GM11168 (cell line): Measurements from ENCODE around the gene C1QL2.

Experiments
- in situ Hi-C: fragments of 300-500 bp; cut with MboI; formaldehyde crosslinking; loops from one replicate; pipeline ENCODE4 v1.12.0; 2022; ENCODE audit warnings: low sequenced_read_pairs; ENCODE audit not compliant: unreplicated experiment

C1QL2 gene

DNA sequence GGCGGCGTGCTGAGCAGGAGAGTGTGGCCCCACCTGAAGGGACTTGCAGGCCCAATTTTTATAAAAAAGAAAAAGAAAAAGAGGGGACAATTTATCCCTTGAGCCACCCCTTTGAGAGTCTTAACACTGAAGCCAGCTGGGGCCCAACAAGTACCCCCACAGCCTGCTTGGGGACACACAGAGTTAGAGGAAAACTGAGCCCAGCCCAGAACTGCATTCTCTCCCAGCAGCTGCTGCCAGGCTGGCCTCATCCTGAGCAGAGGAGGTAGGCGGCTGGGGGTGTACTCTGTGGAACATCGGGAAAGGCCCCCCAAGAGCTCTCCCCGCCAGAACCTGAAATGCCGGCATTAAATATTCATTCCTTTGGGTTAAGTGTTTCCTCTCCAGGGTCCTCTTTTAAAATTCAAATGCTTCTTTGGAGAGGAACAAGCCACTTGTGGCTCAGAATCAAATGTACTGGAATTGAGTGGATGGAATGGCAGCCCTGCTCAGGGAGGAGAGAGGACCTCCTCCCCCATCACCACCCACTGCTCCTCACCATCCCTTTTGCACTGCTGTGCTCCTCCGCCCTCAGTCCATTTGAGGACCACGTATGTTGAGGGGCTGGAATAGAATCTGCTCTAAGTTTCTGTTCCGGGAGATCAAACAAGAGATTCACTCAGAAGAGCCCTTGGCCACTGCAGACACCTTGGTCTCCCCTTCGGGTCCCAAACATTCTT, 45.6 kb downstream of the C1QL2 start:
- in situ Hi-C loops = no loop called here

DNA sequence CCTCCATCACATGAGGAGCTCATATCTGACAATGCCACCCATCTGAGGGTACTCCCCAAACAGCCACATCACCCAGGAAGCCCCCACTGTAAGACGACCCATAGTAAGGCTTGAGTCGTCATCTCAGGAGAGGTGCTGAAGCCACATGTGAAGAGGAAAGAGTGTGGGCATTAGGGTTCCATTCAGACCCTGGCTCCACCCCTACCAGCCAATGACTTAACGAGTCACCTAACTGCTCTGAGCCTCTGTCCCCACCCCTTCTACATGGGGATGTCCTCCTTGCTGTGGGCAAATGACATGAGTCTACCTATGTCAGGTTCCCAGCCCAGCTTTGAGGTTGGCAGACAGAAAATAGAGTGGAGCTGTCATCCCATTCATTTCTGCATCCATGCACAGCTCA, 46.3 kb downstream of the C1QL2 start:
- in situ Hi-C loops = no loop called here

DNA sequence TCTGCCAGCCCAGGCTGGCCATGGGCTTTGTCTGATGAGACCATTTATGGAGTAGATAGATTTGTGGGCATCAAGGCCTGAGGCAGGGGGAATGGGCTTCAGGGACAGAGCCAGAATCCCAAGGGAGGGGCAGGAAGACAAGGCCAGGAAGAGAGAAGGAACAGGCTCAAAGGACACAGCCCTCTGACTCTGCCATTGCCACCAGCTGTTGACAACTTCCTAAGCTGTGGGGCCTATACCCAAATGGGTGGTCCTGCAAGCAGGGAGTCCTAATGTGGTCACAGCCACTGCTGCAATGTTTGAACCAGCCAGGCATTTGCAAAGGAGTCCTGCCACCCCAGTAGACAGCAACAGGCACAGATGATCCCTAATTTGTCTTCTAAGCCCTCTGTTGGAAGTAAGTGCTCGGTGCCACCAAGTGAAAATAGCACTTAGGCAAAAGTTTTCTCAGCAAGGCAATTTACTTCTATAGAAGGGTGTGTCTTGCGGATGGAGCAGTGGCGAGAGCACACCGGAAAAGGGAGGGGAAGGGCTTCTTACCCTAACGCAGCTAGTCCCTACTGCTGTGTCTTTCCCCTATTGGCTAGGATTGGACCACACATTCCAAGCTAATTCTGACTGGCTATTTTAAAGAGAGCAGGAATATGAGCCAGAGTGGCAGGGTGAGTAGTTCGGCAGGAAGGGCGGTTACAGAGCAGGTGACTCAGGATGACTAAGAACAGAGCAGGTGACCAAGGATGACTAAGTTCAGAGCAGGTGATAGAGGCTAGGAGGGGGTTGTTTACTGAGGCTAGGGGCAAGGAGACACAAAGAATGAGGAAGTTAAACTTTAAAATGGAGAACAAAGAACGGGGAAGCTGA, 47.2 kb downstream of the C1QL2 start:
- in situ Hi-C loops = no loop called here

DNA sequence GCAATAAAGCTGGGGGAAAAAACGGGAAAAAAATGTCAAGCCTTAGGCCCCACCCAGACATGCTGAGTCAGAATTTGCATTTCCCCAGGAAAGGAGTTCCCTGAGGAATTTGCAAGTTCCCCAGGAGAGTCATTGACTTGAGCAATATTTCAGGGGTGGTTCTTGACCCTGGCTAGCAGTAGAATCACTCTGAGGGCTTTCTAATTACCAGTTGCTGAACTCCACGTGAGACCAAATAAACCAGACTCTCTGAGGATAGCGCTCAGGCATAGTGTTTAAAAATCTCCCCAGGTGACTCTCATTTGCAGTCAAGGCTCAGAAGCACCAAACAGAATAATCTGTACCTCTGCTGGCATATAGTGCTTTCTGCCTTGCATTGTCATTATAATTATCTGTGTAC, 48.7 kb downstream of the C1QL2 start:
- in situ Hi-C loops = no loop called here

DNA sequence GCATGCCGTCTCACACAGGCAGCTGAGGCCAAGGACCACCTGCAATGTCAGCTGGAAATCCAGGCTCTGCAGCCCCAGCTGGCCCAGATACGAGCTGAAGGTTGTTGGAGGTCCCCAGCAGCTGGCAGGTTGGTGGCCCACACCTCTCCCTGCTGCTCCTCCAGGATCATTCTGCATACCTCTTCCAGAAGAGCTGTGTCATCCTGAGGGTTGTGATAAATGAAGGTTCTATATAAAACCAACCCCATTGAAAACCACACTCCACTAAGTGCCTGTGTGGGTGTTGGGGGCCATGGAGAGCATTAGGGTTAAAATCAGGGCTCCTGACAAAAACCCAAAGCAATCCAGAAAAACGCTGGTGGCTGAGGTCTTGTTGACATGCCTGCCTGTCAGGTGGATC, 50.4 kb downstream of the C1QL2 start:
- in situ Hi-C loops = no loop called here

DNA sequence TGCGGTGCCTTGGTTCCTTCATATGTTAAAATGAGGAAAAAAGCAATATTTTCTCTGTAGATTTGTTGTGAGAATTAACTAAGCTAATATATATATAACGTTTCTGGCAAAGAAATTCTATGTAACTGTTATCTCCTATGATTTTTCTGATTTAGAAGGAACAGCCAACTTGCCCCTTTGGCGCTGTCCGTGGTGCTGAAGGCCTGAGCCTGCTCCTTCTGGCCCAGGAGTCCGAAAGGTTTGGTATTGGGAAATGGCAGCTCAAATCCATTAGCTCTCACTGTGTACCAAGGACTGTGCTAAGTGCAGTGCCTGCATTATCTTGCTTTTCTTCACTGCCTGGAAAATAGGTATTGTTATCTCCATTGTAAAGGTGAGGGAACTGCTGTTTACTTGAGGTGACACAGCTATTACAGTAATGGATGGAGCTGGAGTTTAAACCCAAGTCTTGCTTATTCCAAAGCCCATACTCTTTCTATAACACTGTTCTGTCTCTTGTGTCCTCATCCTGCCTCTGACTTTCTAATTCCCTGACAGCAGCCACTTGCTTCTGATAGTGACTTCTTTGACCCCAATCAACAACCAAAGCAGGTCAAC, 52.2 kb downstream of the C1QL2 start:
- in situ Hi-C loops = no loop called here
